HEK293T (cell line): ENCODE results near the gene RIPK1.

ENCODE experiments used
- ARNT ChIP-seq: fragments of 450-650 bp; IDR thresholded peaks from 2 replicates; pipeline ENCODE4 v1.6.1; 2017; ENCODE audit warnings: mild to moderate bottlenecking
- ELF4 ChIP-seq: fragments of 450-650 bp; IDR thresholded peaks from 2 replicates; pipeline ENCODE4 v1.6.1; 2017; ENCODE audit warnings: antibody characterized with exemption
- FOXA1 ChIP-seq: fragments of 450-650 bp; IDR thresholded peaks from 2 replicates; pipeline ENCODE4 v1.6.1; 2016; ENCODE audit warnings: mild to moderate bottlenecking
- FOXM1 ChIP-seq: fragments of 450-650 bp; IDR thresholded peaks from 2 replicates; pipeline ENCODE4 v1.6.1; 2017; ENCODE audit warnings: mild to moderate bottlenecking, borderline replicate concordance
- HDGF ChIP-seq: fragments of 450-650 bp; IDR thresholded peaks from 2 replicates; pipeline ENCODE4 v1.6.1; 2017; ENCODE audit warnings: antibody characterized with exemption, borderline replicate concordance
- NFRKB ChIP-seq: fragments of 450-650 bp; IDR thresholded peaks from 2 replicates; pipeline ENCODE4 v1.6.1; 2016; ENCODE audit warnings: mild to moderate bottlenecking, moderate library complexity
- PKNOX1 ChIP-seq: fragments of 450-650 bp; IDR thresholded peaks from 2 replicates; pipeline ENCODE4 v1.6.1; 2016
- SP1 ChIP-seq: fragments of 450-650 bp; IDR thresholded peaks from 2 replicates; pipeline ENCODE4 v1.6.1; 2017

- TF ChIP-seq HDGF = no peak
- TF ChIP-seq SP1 = no peak
- TF ChIP-seq ELF4 = no peak
- TF ChIP-seq ARNT = no peak
- no peak for TF ChIP-seq PKNOX1
- no peak for TF ChIP-seq NFRKB
- no peak for TF ChIP-seq FOXM1
- no peak for TF ChIP-seq FOXA1
Measured at GRCh38 chr6:3162067-3162497, 93.8 kb downstream of the RIPK1 start.
